ENCODE measurements around the gene PDZRN3.

- TF ChIP-seq POLR2A (IDR thresholded peaks at IDR 0.05), result no peak
- no peak for TF ChIP-seq CTCF (IDR thresholded peaks at IDR 0.05)
These were observed 149.0 kb downstream of the PDZRN3 start for GRCh38 chr3:73475717-73476116.
